Measurements from ENCODE around the gene NPTX1.

The NPTX1 gene

DNA sequence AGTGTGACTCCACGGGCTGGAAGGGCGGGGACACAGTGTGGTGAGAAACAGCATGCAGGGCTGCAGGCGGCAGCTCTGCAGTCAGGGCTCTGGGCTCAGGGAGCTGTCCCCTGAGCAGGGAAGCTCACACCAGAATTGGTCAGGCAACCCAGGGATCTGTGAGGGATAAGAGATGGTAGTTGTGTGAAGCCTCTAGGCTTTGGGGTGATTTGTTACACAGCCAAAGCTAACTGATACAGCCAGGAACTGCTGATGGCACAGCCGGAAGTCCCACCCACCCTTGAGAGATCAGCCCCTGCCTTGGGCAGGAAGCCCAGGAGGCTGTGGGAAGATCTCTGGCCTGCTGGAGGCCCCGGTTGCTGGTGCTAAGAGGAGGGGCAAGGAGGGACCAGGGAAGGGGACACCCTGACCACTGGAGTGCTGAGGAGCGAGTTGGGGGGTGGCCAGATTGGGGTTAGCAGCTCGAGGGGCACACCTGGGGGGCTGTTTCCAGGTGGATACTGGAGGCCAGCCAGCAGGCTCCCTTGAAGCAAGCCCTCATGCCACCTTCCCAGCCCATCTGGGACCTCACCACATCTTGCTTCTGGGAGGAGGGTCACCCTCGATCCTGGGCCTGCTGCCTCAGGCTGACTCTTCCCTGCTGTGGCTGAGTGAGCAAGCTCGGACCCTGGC, 25.2 kb downstream of the NPTX1 start:
- Histone ChIP-seq H3K27ac (no peak overlapping the region), H3K4me3 (no peak overlapping the region)

DNA sequence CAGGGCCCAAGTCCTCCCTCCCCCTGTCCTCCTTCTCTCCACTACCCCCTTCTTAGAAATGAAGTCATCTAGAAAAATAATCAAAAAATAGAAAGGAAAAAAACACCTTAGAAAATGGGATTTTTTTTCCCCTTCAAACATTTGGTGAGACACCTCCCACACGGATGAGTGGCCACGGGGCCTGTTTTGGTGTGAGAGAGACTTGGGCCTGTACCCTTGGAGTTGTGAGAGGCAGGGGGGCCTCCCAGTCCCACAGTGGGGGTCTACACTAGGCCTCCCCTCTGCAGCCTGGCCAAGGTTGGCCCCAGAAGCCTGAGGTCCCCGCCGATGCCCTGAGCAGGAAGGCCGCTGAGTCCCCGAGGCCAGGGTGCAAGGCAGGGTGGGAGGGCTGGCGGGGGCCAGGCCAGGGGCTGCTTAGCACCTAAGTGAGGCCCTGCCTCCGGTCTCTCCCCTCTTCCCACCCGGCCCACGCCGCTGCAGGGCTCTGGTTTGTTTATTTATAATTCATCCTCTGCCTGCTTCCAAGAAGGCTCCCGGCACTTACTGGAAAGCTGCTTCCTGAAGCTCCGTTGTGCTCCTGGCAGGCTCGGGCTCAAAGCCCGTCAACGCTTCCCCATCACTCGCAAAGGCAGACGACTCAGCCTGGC, 26.4 kb downstream of the NPTX1 start:
- no peak overlapping the region for H3K27ac ChIP-seq
- no peak overlapping the region for H3K4me3 ChIP-seq

DNA sequence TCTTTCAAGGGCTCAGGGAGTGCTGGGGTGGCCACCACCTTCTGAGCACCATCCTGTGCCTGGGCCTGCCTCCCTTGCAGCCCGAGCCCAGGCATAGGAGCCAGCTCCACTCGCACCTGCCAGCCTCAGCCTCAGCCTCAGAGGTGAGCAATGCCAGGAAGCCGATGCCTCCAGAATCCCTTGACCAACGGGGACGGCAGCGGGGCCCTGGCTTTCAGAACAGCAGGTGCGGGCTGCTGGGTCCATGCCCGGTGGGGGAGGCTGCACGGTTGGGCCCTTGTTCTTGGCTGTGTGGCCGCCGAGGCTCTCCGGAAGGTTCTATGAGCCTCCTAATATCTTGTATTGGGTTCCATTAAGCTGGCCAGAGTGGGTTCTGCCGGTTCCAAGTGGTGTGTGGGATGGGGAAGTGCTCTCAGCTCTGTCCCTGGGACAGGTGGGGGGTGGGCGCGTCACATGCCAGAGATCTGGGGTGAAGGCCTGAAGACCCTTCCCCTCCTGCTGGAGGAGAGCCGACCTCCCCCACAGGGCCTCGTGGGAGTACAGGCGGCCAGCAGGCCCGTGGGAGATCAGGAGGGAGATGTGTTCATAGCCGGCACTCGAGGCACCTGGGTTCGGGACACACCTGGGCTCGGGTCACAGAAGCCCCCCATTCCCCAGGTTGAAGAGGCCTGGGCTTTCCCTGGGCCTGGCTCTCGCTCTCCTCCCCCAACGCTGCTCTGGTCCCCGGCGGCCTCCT, 27.0 kb downstream of the NPTX1 start:
- H3K27ac ChIP-seq = no peak overlapping the region

DNA sequence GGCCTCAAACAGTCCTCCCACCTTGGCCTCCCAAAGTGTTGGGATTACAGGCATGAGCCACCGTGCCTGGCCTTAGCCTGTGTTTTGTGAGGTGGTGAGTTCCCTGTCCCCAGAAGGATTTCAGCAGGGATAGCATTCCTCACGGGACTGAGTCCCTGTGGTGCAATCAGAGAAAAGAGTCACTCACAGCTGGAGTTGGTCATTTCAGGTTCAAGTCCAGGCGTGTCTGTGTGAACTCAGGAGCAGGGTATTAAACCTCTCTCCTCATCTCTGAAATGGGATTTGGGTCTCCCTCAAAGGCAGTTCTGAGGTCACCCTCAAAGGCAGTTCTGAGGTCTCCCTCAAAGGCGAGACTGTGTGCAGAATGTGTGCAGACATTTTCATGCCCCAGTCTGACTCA, 28.6 kb downstream of the NPTX1 start:
- H3K4me3 ChIP-seq = no peak overlapping the region
- no peak overlapping the region for H3K27ac ChIP-seq

More for the DNA sequence above, 27.0 kb downstream of the NPTX1 start:
- H3K4me3 ChIP-seq = no peak overlapping the region

DNA sequence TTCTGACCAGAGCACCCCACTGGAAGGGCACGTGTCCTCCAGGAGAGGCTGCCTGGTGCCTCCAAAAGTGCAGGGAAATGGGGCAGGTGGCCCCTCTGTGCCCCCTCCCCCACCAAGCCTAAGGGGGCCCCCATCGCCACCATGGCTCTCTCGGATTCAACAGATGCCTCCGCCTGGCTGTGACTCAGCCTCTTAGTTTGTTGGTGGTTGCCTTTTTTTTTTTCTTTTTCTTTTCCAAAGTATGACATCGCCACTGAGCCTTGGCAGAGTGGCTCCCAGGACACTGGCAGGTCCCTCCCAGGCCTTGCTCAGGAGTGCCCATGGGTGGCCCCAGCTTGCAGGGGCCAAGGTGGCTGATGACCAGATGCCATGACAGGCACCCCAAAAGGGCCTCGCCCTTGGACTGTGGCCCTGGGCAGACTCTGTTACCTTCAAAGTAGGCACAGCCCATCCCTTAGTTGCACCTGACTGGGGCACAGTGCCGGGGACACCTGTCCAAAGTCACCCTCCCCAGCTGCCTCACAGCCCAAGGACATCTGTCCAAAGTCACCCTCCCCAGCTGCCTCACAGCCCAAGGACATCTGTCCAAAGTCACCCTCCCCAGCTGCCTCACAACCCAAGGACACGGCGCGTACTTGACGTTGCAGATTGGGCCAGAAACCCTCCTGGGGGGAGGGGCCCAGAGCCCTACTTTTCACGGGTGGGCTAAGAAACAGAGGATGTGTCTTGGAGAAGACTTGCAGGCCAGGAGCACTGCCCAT, 29.6 kb downstream of the NPTX1 start:
- Histone ChIP-seq H3K4me3 (no peak overlapping the region), H3K27ac (no peak overlapping the region)

DNA sequence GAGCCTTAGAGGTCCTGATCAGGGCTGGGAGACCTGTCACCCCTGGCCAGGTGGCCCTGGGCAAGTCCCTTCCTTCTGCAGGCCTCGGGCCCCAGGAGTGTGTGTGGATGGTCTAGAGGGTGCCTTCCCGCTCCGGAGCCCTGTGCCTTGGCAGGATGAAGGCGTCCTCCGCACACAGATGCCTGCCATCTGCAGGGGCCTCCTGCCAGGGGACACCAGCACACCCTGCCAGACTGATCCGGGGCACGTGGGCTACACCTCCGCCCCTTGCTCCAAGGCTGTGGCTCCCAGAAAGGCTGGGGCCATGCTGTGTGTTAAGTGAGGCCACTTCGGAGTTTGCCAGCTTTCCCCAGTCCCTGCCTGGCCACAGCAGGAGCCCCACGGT, 30.7 kb downstream of the NPTX1 start:
- no peak overlapping the region for H3K27ac ChIP-seq

DNA sequence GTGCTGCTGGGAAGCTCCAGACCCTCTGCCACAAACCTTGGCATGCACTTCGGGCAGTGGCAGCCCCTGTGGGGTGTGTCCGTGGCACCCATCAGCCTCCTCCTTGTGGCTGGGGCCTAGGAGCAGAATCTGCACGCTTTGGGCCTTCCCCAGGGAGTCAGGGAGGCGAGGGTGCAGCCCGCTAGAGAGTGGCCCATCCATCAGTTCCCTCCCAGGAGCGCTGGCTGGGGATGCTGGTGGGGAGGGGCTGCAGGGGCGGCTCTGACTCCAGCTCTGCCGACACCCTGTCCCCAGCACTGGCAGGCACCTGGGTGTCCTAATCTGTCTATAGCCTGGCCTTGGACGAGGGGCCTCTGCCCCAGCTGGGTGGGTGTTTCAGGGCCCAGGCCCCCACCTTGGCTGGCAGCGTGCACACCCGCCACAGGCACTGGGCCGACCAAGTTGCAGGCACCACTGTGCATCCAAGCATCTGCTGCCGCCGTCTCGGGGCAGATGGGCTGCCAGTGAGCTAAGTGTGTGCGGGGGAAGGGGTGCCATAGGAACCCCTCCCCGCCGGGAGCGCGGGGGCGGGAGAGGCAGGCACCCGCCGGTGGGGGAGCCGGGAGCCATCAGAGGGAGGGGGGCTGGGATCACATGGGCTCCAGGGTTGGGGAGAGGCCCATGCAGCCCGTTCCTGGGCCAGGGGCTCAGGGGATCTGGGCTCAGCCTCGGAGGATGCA, 31.2 kb downstream of the NPTX1 start:
- Histone ChIP-seq H3K4me3 (no peak overlapping the region), H3K27ac (no peak overlapping the region)

More for the DNA sequence above, 30.7 kb downstream of the NPTX1 start:
- no peak overlapping the region for H3K4me3 ChIP-seq

DNA sequence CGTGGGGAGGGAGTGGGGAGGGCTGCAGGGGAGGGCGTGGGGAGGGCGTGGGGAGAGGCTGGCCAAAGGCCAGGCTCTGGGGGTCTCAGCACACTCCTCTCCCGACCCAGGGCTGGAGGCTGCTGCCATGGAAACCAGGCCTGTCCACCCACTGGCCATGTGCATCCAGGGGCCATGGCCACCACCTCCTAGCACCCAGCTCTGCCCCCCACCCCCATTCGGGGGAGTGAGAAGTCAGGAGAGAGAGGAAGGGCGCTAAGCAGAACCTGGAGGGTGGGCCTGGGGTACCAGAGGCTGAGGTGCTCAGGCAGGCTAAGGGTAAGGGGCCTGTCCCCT, 31.8 kb downstream of the NPTX1 start:
- Histone ChIP-seq H3K27ac (no peak overlapping the region), H3K4me3 (no peak overlapping the region)

DNA sequence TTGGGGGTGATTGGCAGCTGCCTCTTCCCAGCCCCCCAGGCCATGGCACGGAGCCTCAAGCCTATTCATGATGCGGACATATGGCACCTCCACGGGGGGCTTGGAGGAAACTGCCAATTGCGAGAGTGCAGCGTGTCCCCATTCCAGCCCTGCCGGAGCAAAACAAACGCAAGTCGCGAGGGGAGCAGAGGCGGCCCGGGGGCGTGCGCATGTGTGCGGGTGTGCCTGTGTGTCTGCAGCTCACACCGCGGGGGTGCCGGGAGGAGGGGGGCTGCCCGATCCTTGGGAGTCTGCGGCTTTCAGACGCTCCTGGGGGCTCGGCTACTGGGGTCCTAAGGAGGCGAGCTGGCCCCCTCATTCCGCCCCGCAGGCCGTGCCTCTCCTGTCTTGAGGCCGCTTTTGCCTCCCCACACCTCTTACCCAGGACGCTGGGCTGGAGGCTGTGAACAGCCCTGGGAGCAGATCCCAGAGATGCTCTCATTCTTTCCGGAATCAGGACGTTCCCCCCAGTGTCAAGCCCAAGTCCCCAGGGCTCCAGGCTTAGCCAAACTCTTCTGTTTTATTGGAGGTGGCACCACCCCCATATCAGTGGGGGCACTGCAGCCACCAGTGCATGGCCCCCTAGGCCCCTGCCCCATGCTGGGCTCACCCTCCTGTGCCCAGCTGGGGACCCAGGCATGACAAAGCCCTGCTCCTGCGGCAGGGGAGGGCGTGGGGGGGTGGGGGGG, 32.3 kb downstream of the NPTX1 start:
- H3K4me3 ChIP-seq = no peak overlapping the region
- no peak overlapping the region for H3K27ac ChIP-seq

DNA sequence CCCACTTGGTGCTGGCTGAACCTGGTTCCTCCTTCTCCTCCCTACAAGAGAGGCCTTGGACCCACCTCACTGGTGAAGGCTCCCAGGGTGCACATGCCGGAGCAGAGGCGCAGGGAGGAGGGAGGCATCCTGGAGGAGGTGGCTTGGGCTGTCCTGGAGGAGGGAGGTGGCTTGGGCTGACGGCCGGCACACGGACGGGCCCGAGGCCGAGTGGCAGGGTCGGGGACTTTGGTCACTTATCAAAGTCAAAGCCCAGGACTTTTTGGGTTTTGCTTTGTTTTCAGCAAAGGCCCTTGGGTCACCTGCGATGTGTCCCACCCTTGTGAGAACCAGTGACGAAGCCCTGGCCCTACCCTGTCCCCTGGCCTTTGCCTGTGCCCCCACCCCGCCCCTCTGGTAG, 32.9 kb downstream of the NPTX1 start:
- H3K27ac ChIP-seq = no peak overlapping the region
- no peak overlapping the region for H3K4me3 ChIP-seq

DNA sequence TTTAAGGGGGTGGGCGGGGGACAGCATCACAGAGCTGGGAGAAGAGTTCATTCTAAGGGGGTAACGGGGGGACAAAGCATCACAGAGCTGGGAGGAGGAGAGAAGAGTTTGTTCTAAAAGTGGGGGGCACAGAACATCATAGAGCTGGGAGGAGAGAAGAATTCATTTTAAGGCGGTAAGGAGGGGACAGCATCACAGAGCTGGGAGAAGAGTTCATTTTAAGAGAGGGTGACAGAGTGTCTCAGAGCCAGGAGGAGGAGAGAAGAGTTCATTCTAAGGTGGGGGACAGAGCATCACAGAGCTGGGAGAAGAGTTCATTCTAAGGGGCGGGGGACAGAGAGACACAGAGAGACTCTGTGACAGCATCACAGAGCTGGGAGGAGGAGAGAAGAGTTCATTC, 33.6 kb downstream of the NPTX1 start:
- Histone ChIP-seq H3K27ac (no peak overlapping the region), H3K4me3 (no peak overlapping the region)

DNA sequence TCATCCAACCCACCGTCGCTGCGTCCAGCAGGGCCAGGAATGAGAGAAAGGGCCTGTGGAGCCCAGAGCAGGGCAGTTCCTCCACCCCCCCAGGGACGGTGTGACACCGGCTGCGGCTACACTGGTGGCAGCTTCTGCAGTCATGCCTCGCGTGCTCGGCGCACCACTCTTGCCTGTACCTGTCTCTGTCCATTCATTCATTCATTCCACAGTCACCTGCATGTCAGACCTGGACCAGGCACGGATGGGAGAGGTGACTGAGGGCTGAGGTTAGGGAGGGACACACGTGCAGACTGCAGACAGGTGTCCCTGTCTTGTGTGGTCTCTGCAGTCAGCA, 34.1 kb downstream of the NPTX1 start:
- H3K4me3 ChIP-seq = no peak overlapping the region
- no peak overlapping the region for H3K27ac ChIP-seq

DNA sequence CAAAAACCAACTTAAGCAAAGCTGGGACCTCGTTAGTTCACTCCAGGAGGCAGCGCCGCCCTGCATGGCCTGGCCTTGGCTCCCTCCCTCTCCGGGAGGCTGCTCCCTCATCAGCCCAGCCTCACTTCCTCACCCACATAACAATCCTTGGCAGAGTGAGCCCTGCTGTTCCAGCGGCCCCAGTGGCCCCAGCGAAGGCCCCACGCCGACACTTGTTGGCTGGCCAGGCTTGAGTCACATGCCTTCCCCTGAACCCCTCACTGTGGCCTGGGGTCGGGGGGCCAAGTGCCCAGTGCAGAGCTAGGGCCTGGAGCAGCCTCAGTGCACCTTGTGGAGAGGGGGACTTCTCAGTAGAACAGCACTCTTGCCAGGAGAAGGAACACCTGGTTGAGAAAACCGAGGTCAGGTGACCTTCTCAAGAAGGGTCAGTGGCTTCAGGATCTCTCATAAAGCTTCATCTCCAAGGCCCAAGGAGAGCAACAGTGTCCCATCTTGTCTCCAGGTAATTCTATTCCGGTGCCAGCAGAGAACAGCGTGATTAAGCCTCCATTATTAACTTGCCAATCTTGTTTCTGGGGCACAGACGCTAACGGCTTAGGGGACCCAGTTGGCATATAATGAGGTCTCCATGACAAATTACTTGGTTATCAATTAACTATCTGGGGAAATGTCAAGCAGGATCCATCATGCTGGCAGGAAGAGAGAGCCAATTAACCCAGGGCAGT, 34.6 kb downstream of the NPTX1 start:
- no peak overlapping the region for H3K4me3 ChIP-seq
- no peak overlapping the region for H3K27ac ChIP-seq

DNA sequence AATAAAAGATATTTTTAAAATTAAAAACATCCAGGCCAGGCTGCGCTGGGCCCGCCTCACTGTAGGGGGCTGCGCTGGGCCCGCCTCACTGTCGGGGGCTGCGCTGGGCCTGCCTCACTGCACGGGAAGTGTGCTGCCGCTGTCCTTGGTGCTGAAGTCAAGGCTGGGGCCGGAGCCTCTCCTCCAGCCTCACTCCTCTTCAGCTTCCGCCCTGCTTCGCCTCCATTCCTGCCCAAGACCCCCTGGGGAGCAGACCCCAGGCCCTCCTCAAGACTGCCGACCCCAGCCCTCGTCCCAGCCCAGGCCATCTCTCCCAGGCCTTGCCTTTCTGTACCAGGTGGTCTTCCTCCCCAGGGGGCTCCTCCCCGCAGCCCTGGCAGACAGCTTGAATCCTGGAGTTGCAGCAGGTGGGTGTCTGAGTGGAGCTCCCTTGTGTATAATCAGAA, 35.3 kb downstream of the NPTX1 start:
- Histone ChIP-seq H3K4me3 (no peak overlapping the region), H3K27ac (no peak overlapping the region)

DNA sequence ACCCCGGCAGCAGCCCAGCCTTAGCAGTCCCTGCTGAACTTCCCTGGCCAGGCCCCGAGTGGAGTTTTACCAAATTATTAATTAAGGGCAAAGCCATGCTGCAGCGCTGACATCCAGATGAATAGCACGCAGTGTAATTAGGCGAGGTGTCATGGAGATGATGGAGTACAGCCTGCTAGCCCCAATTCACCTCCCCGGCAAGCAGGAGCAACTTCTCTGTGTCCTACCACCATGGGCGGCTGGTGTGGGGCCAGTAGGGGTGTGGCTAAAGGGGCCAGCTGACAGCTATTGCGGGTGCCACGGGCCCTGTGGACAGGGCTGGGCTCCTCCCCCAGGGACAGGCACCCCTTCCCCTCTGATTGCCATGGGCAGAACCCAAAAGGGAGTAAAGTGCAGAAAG, 36.9 kb downstream of the NPTX1 start:
- Histone ChIP-seq H3K27ac (no peak overlapping the region), H3K4me3 (no peak overlapping the region)

DNA sequence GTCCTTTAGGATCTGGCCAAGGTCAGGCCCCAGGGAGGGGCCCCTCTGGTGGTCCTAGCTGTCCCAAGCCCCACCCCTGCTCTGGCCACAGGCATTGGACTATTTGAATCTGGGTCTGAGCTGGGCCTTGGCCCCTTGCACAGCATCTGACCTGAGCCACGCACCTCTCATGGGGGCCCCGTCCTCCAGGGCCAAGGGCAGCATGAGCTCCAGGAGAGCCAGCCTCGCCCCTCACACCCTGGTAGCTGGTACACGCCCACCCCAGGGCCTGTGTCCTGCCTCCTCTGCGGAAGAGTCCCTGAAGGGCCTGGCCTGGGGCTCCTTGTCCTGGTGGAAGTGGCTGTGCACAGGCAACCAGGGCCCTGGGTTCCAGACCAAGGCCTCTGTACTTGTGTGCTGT, 37.6 kb downstream of the NPTX1 start:
- H3K4me3 ChIP-seq = no peak overlapping the region
- H3K27ac ChIP-seq = no peak overlapping the region

DNA sequence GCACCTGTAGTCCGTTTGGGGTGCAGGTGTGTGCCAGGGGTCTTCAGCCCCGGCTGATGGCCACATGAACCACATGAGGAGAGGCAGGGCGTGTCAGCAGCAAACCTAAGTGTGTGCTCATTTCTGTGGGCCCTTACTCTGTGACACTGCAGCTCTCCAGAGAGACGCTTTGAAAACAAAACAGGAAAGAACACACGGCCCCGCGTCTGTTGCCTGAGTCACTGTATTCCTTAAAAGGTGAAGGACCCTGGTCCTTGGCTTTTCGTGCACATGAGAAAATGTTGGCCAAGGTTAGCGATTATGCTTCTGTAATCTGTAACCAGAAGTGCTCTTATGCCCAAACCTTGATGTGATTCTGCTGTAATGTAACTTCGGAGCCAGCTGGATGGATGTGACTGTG, 38.9 kb downstream of the NPTX1 start:
- no peak overlapping the region for H3K27ac ChIP-seq
- H3K4me3 ChIP-seq = no peak overlapping the region

DNA sequence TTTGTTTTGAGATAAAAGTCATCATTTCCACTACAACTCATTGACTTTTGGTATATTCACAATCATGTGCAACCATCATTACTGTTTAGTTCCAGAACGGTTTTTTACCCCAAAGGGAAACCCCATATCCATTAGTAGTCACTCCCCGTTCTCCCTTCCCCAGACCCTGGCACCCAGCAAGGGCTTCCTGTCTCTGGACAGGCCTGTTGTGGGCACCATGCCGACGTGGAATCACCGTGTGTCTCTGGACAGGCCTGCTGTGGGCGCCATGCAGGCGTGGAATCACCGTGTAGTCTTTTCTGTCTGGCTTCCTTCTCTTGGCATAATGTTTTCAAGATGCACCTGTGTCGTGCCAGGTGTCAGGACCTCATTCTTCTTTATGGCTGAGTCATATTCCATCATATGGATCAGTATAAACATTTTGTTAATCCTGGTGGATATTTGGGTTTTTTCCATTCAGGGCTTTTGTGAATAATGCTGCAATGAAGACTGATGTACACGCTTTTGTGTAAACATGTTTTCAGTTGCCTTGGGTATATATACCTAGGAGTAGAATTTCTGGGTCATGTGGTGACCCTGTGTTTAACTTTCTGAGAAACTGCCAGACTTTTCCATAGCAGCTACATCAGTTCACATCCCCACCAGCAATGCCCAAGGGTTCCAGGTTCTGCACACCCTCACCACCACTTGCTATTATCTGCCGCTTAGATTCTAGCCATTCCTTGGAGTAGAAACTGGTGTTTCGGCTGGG, 42.3 kb downstream of the NPTX1 start:
- Histone ChIP-seq H3K27ac (no peak overlapping the region), H3K4me3 (no peak overlapping the region)

All from skin epidermis (tissue), 12 donors.